ENCODE measurements around the gene SLC15A3.

SLC15A3 gene

DNA sequence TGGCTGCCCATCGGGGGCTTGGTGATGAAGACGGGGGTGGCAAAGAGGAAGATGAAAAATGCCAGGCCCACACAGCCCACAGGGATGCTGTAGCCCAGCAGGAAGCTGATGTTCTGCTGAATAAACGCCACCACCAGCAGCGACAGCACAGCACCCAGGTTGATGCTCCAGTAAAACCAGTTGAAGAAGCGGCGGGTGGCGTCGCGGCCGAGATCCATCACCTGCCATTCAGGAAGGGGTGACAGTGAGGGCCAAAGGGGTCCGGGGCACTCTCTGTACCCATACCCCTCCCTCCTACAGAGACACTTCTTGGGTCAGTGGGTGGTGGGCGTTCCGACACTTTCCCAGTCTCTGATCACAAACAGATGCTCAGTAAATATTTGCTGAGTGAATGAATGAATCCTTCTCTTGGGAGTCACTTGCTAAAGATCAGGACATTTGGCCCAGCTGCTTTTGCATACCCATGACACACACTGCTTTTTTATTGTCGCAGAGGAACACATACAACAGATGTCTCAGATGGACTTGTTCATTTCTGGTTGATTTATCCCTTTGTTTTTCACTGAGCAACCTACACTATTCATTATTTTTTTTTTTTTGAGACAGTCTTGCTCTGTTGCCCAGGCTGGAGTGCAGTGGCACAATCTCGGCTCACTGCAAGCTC is 5.2 kb downstream of the SLC15A3 start:
- no peak for DNase-seq

- DNase-seq = no peak
Measured at GRCh38 chr11:60945295-60945667, 6.7 kb downstream of the SLC15A3 start.

GRCh38 chr11:60944490-60945294 is 7.3 kb downstream of the SLC15A3 start:
- no peak for DNase-seq

GRCh38 chr11:60942970-60943565 is 8.9 kb downstream of the SLC15A3 start:
- no peak for DNase-seq

- no peak for DNase-seq
Measured at GRCh38 chr11:60942219-60942618, 9.8 kb downstream of the SLC15A3 start.

DNA sequence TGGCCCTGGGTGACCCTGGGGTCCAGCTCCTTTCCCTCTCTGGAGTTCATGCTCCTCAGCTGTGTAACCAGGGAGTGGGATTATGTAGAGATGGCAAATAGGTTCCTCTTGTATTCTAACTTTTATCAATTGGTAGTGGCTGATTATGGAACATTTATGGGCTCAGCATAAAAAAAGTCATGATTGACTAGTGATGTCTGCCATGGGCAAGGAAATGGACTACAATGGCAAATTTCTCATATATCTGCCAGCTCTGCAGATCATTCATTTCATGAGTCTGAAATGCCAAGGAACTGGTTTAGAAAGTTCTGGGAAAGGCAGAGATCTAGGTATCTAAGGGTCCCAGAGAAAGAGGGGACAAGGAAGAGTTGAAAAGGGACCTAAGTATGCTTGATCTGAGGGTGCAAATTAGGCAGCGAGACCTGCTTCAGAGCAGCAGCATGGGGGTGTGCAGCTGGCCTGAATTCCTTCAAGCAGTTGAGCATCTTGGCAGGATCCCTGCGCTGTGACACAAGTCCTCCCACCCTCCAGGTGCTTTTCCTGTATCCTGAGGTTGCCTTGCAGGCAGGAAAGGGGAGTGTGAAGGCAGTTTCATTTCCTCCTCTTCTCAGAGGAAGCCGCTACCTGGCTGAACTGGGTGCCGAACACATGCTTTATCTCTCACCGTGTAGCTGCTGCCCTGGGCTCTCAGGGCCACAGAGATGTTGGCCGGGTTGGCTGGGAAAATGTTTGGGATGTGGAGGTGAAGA is 10.4 kb downstream of the SLC15A3 start:
- DNase-seq = no peak

DNA sequence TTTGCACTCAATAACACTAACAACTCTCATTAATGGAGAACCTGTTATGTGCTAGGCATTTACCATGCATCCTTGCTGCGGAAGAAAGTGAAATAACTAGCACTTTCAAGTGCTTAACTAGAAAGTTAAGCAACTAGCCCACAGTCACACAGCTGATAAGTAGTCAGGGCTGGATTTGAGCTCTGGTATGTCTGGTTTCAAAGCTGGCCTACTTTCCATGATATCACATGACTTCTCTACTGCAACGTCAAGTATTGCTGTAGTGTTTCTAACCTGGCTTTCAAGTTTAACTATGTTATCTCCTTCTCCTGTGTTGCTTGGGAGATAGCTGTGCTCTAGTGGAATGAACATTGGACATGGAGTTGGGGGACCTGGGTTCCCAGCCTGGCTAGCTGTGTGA is 12.1 kb downstream of the SLC15A3 start:
- no peak for DNase-seq

DNA sequence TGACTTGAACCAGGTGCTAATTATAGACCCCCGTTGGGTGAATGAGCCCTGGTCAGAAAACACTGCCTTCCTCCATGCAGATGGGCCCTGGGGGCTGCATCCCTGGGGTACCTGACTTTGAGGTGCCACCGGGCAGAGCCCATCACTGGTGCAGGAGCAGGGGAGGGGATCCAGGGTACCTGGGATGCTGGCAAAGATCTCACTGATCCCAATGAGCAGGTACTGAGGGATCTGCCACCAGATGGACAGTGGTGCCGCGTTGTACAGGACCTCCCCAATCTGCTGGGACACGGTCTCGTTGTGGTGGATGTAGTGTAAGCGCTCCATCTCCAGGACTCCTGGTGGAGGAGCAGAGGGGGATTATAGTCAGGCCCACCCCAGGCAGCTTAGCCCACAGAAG is 12.7 kb downstream of the SLC15A3 start:
- DNase-seq = no peak

GRCh38 chr11:60938500-60938899 is 13.5 kb downstream of the SLC15A3 start:
- DNase-seq = no peak

DNA sequence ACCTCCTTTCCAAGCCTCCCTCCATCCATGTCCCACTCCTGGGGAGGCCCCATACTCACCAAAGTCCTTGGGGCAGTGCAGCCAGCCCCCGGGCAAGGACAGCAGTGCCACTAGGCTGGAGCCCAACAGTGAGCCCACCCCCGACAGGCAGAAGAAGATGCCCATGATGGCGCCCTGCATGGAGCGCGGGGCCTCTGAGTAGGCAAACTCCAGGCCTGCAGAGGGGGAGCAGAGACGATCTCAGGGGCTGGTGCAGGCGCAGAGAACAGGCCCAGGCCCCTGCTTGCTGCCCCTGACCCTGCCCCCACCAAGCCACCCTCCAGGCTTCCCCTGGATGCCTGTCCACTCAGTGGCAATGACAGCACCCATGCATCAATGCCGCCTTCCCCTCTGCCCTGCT is 14.2 kb downstream of the SLC15A3 start:
- DNase-seq = no peak

- no peak for DNase-seq
Measured at GRCh38 chr11:60937144-60937527, 14.8 kb downstream of the SLC15A3 start.

GRCh38 chr11:60936467-60937143 is 15.4 kb downstream of the SLC15A3 start:
- DNase-seq = no peak

GRCh38 chr11:60935676-60936442 is 16.1 kb downstream of the SLC15A3 start:
- no peak for DNase-seq

GRCh38 chr11:60934790-60935605 is 17.0 kb downstream of the SLC15A3 start:
- no peak for DNase-seq

- DNase-seq = no peak
Measured at GRCh38 chr11:60934124-60934789, 17.7 kb downstream of the SLC15A3 start.

GRCh38 chr11:60933416-60934123 is 18.4 kb downstream of the SLC15A3 start:
- DNase-seq = no peak

GRCh38 chr11:60932605-60933356 is 19.2 kb downstream of the SLC15A3 start:
- DNase-seq = no peak

DNA sequence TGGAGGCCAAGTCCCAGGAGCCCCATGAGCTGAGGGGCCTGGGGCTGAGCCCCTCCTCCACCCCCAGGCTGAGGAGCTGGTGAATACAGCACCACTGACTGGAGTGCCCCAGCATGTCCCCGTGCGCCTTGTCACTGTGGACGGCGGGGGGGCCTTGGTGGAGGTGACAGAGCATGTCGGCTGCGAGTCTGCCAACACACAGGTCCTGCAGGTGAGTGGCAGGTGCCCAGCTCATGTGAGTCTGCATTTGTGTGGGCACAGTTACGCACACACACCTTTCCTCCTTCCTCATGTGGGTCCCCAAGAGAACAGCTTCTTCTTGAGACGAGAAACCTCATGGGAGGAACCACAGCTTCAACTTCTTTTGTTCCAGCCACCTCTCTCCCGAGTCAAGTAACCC is 20.1 kb downstream of the SLC15A3 start:
- DNase-seq = no peak
